Liver (tissue), 9 donors: Measurements from ENCODE around the gene U2AF1L4. TPM values are rescaled to one million over a fixed set of nuclear protein-coding genes. Genes with fewer than 3 reads are reported as not detected.

ENCODE experiments used
- DNase-seq: peaks from one replicate; pipeline ENCODE4 v3.0.0-alpha.2; 2017; ENCODE audit warnings: low spot score
- H3K27ac ChIP-seq, 2 donors: one replicate each; pipeline ENCODE4 v1.7.0; 2013; ENCODE audit warnings: inconsistent platforms in 2 of 2, low read length in 2 of 2, control low read depth in 1 of 2, low read depth in 1 of 2, mild to moderate bottlenecking in 1 of 2
- H3K27me3 ChIP-seq, 4 donors: one replicate each; pipeline versions ENCODE4 v1.6.1 to v1.7.0; 2013; ENCODE audit warnings: low read length in 3 of 4, inconsistent platforms in 1 of 4, mild to moderate bottlenecking in 1 of 4, moderate library complexity in 1 of 4; ENCODE audit not compliant: control insufficient read depth in 4 of 4, insufficient read depth in 4 of 4
- H3K36me3 ChIP-seq, 4 donors: one replicate each; pipeline versions ENCODE4 v1.6.1 to v1.7.0; 2013; ENCODE audit warnings: low read length in 3 of 4, mild to moderate bottlenecking in 3 of 4, low read depth in 1 of 4, moderate library complexity in 1 of 4; ENCODE audit not compliant: control insufficient read depth in 4 of 4, insufficient read depth in 3 of 4
- H3K4me1 ChIP-seq, 4 donors: one replicate each; pipeline versions ENCODE4 v1.6.1 to v1.7.0; 2013; ENCODE audit warnings: low read length in 3 of 4, mild to moderate bottlenecking in 3 of 4, moderate library complexity in 1 of 4; ENCODE audit not compliant: control insufficient read depth in 4 of 4, insufficient read depth in 4 of 4
- H3K4me3 ChIP-seq, 3 donors: one replicate each; pipeline versions ENCODE4 v1.6.1 to v1.7.0; 2013; ENCODE audit warnings: low read length in 3 of 3, control low read depth in 1 of 3, low read depth in 1 of 3, mild to moderate bottlenecking in 1 of 3
- H3K9ac ChIP-seq, 2 donors: one replicate each; pipeline ENCODE4 v1.7.0; 2013; ENCODE audit warnings: low read length in 2 of 2, mild to moderate bottlenecking in 2 of 2, moderate library complexity in 2 of 2, control low read depth in 1 of 2, low read depth in 1 of 2
- H3K9me3 ChIP-seq, 4 donors: one replicate each; pipeline versions ENCODE4 v1.6.1 to v1.7.0; 2013; ENCODE audit warnings: low read length in 3 of 4; ENCODE audit not compliant: control insufficient read depth in 4 of 4
- ATF3 ChIP-seq: IDR thresholded peaks from 2 replicates; pipeline ENCODE4 v1.6.1; 2016; ENCODE audit warnings: antibody characterized with exemption
- CTCF ChIP-seq: fragments of 150-350 bp; IDR thresholded peaks from 2 replicates; pipeline ENCODE4 v1.5.1; 2017; ENCODE audit warnings: improper control_type of control experiment, low read depth, low read length; ENCODE audit not compliant: missing input control
- EGR1 ChIP-seq, 2 donors: IDR thresholded peaks; 2 replicates each; pipeline ENCODE4 v1.6.1; 2016 to 2018; ENCODE audit warnings: antibody characterized with exemption in 2 of 2, low read depth in 2 of 2
- FOXA1 ChIP-seq: IDR thresholded peaks from 2 replicates; pipeline ENCODE4 v1.6.1; 2016; ENCODE audit warnings: antibody characterized with exemption
- FOXA2 ChIP-seq: IDR thresholded peaks from 2 replicates; pipeline ENCODE4 v1.6.1; 2016; ENCODE audit warnings: antibody characterized with exemption
- GABPA ChIP-seq, 2 donors: IDR thresholded peaks in 1 of 2; conservative IDR thresholded peaks in 1 of 2; 2 replicates each; pipeline ENCODE4 v1.6.1; 2016; ENCODE audit warnings: antibody characterized with exemption in 2 of 2, mild to moderate bottlenecking in 1 of 2, moderate library complexity in 1 of 2
- HNF4A ChIP-seq, 2 donors: conservative IDR thresholded peaks; 2 replicates each; pipeline ENCODE4 v1.6.1; 2016; ENCODE audit warnings: antibody characterized with exemption in 2 of 2, mild to moderate bottlenecking in 2 of 2
- JUND ChIP-seq, 2 donors: IDR thresholded peaks; 2 replicates each; pipeline ENCODE4 v1.6.1; 2016; ENCODE audit warnings: antibody characterized with exemption in 2 of 2
- MAX ChIP-seq: IDR thresholded peaks from 2 replicates; pipeline ENCODE4 v1.6.1; 2016; ENCODE audit warnings: antibody characterized with exemption
- NR2F2 ChIP-seq: IDR thresholded peaks from 2 replicates; pipeline ENCODE4 v1.6.1; 2016; ENCODE audit warnings: antibody characterized with exemption
- RXRA ChIP-seq, 2 donors: IDR thresholded peaks; 2 replicates each; pipeline ENCODE4 v1.6.1; 2017 to 2018; ENCODE audit warnings: antibody characterized with exemption in 2 of 2, mild to moderate bottlenecking in 1 of 2
- SP1 ChIP-seq: IDR thresholded peaks from 2 replicates; pipeline ENCODE4 v1.6.1; 2018; ENCODE audit warnings: antibody characterized with exemption, mild to moderate bottlenecking
- TAF1 ChIP-seq: conservative IDR thresholded peaks from 2 replicates; pipeline ENCODE4 v1.6.1; 2016; ENCODE audit warnings: antibody characterized with exemption, mild to moderate bottlenecking
- YY1 ChIP-seq: IDR thresholded peaks from 2 replicates; pipeline ENCODE4 v1.6.1; 2016; ENCODE audit warnings: antibody characterized with exemption, mild to moderate bottlenecking
- ZBTB33 ChIP-seq: IDR thresholded peaks from 2 replicates; pipeline ENCODE4 v1.6.1; 2016; ENCODE audit warnings: antibody characterized with exemption
- WGBS: extraction: QIAGEN DNeasy Blood & Tissue Kit; methylation state at CpG from one replicate; pipeline ENCODE4 v1.1.7; 2013; 5-methylcytosine and 5-hydroxymethylcytosine counted together
- polyA plus RNA-seq, 2 donors: library from polyadenylated mRNA; stranded (reverse) in 1 of 2; unstranded in 1 of 2; fragments of 200-250 nt in 1 of 2; fragments of >200 nt in 1 of 2; fragmentation: Nextera tagmentation in 1 of 2; extraction: Ambion mirVana in 1 of 2; gene quantifications; one replicate each; pipeline versions ENCODE4 v1.2.1 to v1.2.3, GENCODE V29; 2013 to 2015
- total RNA-seq, 2 donors: library from RNA; depleted of rRNA; stranded (reverse); fragments of >200 nt; gene quantifications; one replicate each; pipeline ENCODE4 v1.2.3, GENCODE V29; 2014
- donor health status: healthy.
- donor health status: healthy.
- donor health status: healthy.
- donor health status: healthy.
- donor health status: healthy.

Gene U2AF1L4
- total and polyA plus RNA-seq, 4 donors: 4.5 to 36.5 (median 13.4) TPM

- Histone ChIP-seq H3K9me3 (no peaks in the 10 kb centered on the region), H3K27me3 (no peaks in the 10 kb centered on the region), H3K4me1 (peaks cover 12 to 58% (median 30%) of the 10 kb centered on the region in 4 donors), H3K27ac (peak within 1 kb of the TSS; percentile 5 to 44), H3K9ac (peak within 1 kb of the TSS; percentile 17 to 33), H3K36me3 (peaks cover 3 to 19% (median 6%) of the 10 kb centered on the region in 4 donors), H3K4me3 (peak within 1 kb of the TSS in 1 of 3 donors; percentile 30)
- no peak for DNase-seq
- WGBS: 84% methylated on average over 9 of the region's 9 CpGs
- TF ChIP-seq YY1: peak; percentile 11
- no peak for TF ChIP-seq EGR1 (IDR thresholded peaks at IDR 0.05; ENCODE audit: low read depth in 2 of 2)
Measured at GRCh38 chr19:35742121-35742724, 3.0 kb downstream of the U2AF1L4 start, which contains the start of gene IGFLR1. Gene IGFLR1 (minus strand): TSS chr19:35742452. CDS start chr19:35741180, 1,272 bp downstream.

GRCh38 chr19:35741203-35741515 is 4.1 kb downstream of the U2AF1L4 start:
- DNase-seq: no peak
- Histone ChIP-seq H3K36me3 (peaks cover 7 to 29% (median 11%) of the 10 kb centered on the region in 4 donors), H3K4me1 (peaks cover 12 to 53% (median 25%) of the 10 kb centered on the region in 4 donors), H3K27ac (peak overlapping the region; percentile 89 to 93), H3K9me3 (no peaks in the 10 kb centered on the region), H3K9ac (peak overlapping the region in 1 of 2 donors; percentile 84), H3K27me3 (no peaks in the 10 kb centered on the region), H3K4me3 (peak overlapping the region; percentile 30 to 73 (median 51))
- WGBS: 4% methylated on average over 12 of the region's 12 CpGs
- TF ChIP-seq FOXA1: no peak
- no peak for TF ChIP-seq RXRA (IDR thresholded peaks at IDR 0.05)
- no peak for TF ChIP-seq MAX
- no peak for TF ChIP-seq CTCF
- no peak for TF ChIP-seq NR2F2
- no peak for TF ChIP-seq GABPA (IDR thresholded peaks at IDR 0.05 in 1 of 2, conservative IDR thresholded peaks at IDR 0.05 in 1 of 2)
- TF ChIP-seq HNF4A (conservative IDR thresholded peaks at IDR 0.05): no peak
- TF ChIP-seq JUND (IDR thresholded peaks at IDR 0.05): no peak
- no peak for TF ChIP-seq FOXA2
- TF ChIP-seq TAF1: no peak
- no peak for TF ChIP-seq SP1
- no peak for TF ChIP-seq YY1
- no peak for TF ChIP-seq ATF3

GRCh38 chr19:35740423-35741202 is 4.6 kb downstream of the U2AF1L4 start:
- H3K9me3 ChIP-seq: no peaks in the 10 kb centered on the region
- H3K4me3 ChIP-seq: peak overlapping the region; percentile 60 to 73 (median 73)
- H3K4me1 ChIP-seq: peaks cover 12 to 48% (median 20%) of the 10 kb centered on the region in 4 donors
- H3K9ac ChIP-seq: peak overlapping the region; percentile 66 to 84
- no peaks in the 10 kb centered on the region for H3K27me3 ChIP-seq
- peaks cover 7 to 31% (median 11%) of the 10 kb centered on the region in 4 donors for H3K36me3 ChIP-seq
- DNase-seq: peak; percentile 96
- H3K27ac ChIP-seq: peak overlapping the region; percentile 89 to 93
- WGBS: under 1% methylated on average over 63 of the region's 63 CpGs
- TF ChIP-seq EGR1 (IDR thresholded peaks at IDR 0.05; ENCODE audit: low read depth in 2 of 2) (no peak), HNF4A (conservative IDR thresholded peaks at IDR 0.05) (peak; percentile 49 to 63), FOXA2 (peak; percentile 8), TAF1 (peak; percentile 62), ZBTB33 (no peak), MAX (peak; percentile 75), FOXA1 (peak; percentile 9), SP1 (peak; percentile 89), RXRA (IDR thresholded peaks at IDR 0.05) (peak; percentile 26 to 49), JUND (IDR thresholded peaks at IDR 0.05) (peak in 1 of 2 donors; percentile 51), CTCF (no peak), YY1 (peak; percentile 73)
